Left lobe of liver (tissue), 2 donors: ENCODE measurements around the gene NPAS3. TPM values are rescaled to one million over a fixed set of nuclear protein-coding genes. Genes with fewer than 3 reads are reported as not detected.

Experiments
- ATAC-seq: fragments of 200-7000 bp; cut with Tn5 transposase; one replicate; pipeline ENCODE4 v1.9.1; 2020; ENCODE audit warnings: mild to moderate bottlenecking, moderate library complexity
- DNase-seq: peaks from one replicate; pipeline ENCODE4 v3.0.0-alpha.2; 2020; ENCODE audit warnings: low spot score
- total RNA-seq: library from RNA; stranded (reverse); gene quantifications from one replicate; pipeline ENCODE4 v1.2.1, GENCODE V29; 2021
- donor health status: DM: no; HTN: no; CAD: no; lungs with moderate emphysema.
- donor health status: DM: no; HTN: yes; CAD: no.

Gene NPAS3
- total RNA-seq, 1 donor from 2014 or later: not detected

GRCh38 chr14:33717866-33718265 lies 779.2 kb downstream of the NPAS3 start:
- ATAC-seq: no peak
- no peak for DNase-seq

GRCh38 chr14:33720284-33720787 lies 781.7 kb downstream of the NPAS3 start:
- no peak for ATAC-seq
- DNase-seq: no peak

- ATAC-seq: no peak
- no peak for DNase-seq
Observed at GRCh38 chr14:33726685-33727084, 788.0 kb downstream of the NPAS3 start.

GRCh38 chr14:33727606-33728005 lies 788.9 kb downstream of the NPAS3 start:
- no peak for ATAC-seq
- DNase-seq: no peak

- DNase-seq: no peak
- ATAC-seq: no peak
Observed at GRCh38 chr14:33728010-33728498, 789.4 kb downstream of the NPAS3 start.

GRCh38 chr14:33730156-33730555 lies 791.5 kb downstream of the NPAS3 start:
- ATAC-seq (no peak), DNase-seq (no peak)

GRCh38 chr14:33732175-33732574 lies 793.5 kb downstream of the NPAS3 start:
- ATAC-seq: no peak
- DNase-seq: no peak

- no peak for DNase-seq
- ATAC-seq: no peak
Observed at GRCh38 chr14:33733310-33733709, 794.6 kb downstream of the NPAS3 start.

GRCh38 chr14:33733721-33734120 lies 795.0 kb downstream of the NPAS3 start:
- ATAC-seq: no peak
- no peak for DNase-seq

GRCh38 chr14:33734387-33734786 lies 795.7 kb downstream of the NPAS3 start:
- DNase-seq: no peak
- ATAC-seq: no peak

- no peak for ATAC-seq
- no peak for DNase-seq
Observed at GRCh38 chr14:33736299-33736825, 797.7 kb downstream of the NPAS3 start.

GRCh38 chr14:33736979-33737378 lies 798.3 kb downstream of the NPAS3 start:
- ATAC-seq (no peak), DNase-seq (no peak)

- DNase-seq (no peak), ATAC-seq (no peak)
Observed at GRCh38 chr14:33737446-33737845, 798.8 kb downstream of the NPAS3 start.

GRCh38 chr14:33738029-33738428 lies 799.4 kb downstream of the NPAS3 start:
- DNase-seq (no peak), ATAC-seq (no peak)

- DNase-seq: no peak
- ATAC-seq: no peak
Observed at GRCh38 chr14:33738491-33738890, 799.8 kb downstream of the NPAS3 start.

- no peak for ATAC-seq
- no peak for DNase-seq
Observed at GRCh38 chr14:33740531-33740930, 801.9 kb downstream of the NPAS3 start.

- DNase-seq (no peak), ATAC-seq (no peak)
Observed at GRCh38 chr14:33742166-33742565, 803.5 kb downstream of the NPAS3 start.

GRCh38 chr14:33745163-33745562 lies 806.5 kb downstream of the NPAS3 start:
- no peak for DNase-seq
- no peak for ATAC-seq

- DNase-seq (no peak), ATAC-seq (no peak)
Observed at GRCh38 chr14:33747749-33748148, 809.1 kb downstream of the NPAS3 start.

GRCh38 chr14:33754261-33754660 lies 815.6 kb downstream of the NPAS3 start:
- ATAC-seq (no peak), DNase-seq (no peak)

- no peak for DNase-seq
Observed at GRCh38 chr14:33755358-33755757, 816.7 kb downstream of the NPAS3 start.

GRCh38 chr14:33756833-33757232 lies 818.2 kb downstream of the NPAS3 start:
- DNase-seq: no peak
- ATAC-seq: no peak

More at GRCh38 chr14:33755358-33755757, 816.7 kb downstream of the NPAS3 start:
- no peak for ATAC-seq

GRCh38 chr14:33758547-33758946 lies 819.9 kb downstream of the NPAS3 start:
- DNase-seq: no peak
- no peak for ATAC-seq
